Panc1 (cell line): ENCODE data around the gene C1orf115.

ENCODE experiments used
- POLR2AphosphoS5 ChIP-seq: IDR thresholded peaks from 2 replicates; pipeline ENCODE4 v1.6.1; 2012; ENCODE audit warnings: mild to moderate bottlenecking, low read depth, low read length, moderate library complexity
- SIN3A ChIP-seq: IDR thresholded peaks from 2 replicates; pipeline ENCODE4 v1.6.1; 2012; ENCODE audit warnings: low read depth, mild to moderate bottlenecking, low read length, moderate library complexity, borderline replicate concordance; ENCODE audit not compliant: insufficient read depth
- TF ChIP-seq, protein P1 (sequence below): fragments of 450-650 bp; IDR thresholded peaks from 2 replicates; pipeline ENCODE4 v1.5.1; 2017; ENCODE audit warnings: mild to moderate bottlenecking
- TF ChIP-seq, protein P2 (sequence below), 2 experiments: IDR thresholded peaks; 2 replicates each; pipeline ENCODE4 v1.6.1; 2011 to 2012; ENCODE audit warnings: low read depth in 2 of 2, control low read depth in 1 of 2, low read length in 1 of 2, mild to moderate bottlenecking in 1 of 2, moderate library complexity in 1 of 2; ENCODE audit not compliant: insufficient read depth in 1 of 2

DNA sequence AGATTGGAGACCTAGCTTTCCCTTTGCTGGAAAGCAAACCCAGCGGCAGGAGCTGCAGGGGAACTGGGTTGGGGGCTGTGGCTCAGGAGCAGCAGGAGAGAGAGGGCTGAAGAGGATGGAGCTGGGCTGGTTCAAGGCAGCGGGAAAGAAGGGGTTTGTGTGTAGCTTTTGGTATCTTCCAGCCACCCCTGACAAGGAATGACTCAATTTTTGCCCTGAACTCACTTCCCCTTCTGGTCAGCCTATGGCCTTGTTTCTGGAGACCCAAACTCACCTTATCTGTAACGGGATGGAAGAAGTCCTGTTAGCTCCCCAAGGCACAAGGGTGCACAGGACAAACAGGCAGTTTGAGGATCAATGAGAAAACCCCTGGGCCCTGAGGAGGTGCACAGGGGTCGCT, 13.1 kb downstream of the C1orf115 start:
- no peak for TF ChIP-seq POLR2AphosphoS5
- TF ChIP-seq, protein P1, sequence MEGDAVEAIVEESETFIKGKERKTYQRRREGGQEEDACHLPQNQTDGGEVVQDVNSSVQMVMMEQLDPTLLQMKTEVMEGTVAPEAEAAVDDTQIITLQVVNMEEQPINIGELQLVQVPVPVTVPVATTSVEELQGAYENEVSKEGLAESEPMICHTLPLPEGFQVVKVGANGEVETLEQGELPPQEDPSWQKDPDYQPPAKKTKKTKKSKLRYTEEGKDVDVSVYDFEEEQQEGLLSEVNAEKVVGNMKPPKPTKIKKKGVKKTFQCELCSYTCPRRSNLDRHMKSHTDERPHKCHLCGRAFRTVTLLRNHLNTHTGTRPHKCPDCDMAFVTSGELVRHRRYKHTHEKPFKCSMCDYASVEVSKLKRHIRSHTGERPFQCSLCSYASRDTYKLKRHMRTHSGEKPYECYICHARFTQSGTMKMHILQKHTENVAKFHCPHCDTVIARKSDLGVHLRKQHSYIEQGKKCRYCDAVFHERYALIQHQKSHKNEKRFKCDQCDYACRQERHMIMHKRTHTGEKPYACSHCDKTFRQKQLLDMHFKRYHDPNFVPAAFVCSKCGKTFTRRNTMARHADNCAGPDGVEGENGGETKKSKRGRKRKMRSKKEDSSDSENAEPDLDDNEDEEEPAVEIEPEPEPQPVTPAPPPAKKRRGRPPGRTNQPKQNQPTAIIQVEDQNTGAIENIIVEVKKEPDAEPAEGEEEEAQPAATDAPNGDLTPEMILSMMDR, result no peak
- TF ChIP-seq, protein P2, sequence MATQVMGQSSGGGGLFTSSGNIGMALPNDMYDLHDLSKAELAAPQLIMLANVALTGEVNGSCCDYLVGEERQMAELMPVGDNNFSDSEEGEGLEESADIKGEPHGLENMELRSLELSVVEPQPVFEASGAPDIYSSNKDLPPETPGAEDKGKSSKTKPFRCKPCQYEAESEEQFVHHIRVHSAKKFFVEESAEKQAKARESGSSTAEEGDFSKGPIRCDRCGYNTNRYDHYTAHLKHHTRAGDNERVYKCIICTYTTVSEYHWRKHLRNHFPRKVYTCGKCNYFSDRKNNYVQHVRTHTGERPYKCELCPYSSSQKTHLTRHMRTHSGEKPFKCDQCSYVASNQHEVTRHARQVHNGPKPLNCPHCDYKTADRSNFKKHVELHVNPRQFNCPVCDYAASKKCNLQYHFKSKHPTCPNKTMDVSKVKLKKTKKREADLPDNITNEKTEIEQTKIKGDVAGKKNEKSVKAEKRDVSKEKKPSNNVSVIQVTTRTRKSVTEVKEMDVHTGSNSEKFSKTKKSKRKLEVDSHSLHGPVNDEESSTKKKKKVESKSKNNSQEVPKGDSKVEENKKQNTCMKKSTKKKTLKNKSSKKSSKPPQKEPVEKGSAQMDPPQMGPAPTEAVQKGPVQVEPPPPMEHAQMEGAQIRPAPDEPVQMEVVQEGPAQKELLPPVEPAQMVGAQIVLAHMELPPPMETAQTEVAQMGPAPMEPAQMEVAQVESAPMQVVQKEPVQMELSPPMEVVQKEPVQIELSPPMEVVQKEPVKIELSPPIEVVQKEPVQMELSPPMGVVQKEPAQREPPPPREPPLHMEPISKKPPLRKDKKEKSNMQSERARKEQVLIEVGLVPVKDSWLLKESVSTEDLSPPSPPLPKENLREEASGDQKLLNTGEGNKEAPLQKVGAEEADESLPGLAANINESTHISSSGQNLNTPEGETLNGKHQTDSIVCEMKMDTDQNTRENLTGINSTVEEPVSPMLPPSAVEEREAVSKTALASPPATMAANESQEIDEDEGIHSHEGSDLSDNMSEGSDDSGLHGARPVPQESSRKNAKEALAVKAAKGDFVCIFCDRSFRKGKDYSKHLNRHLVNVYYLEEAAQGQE (IDR thresholded peaks at IDR 0.05; ENCODE audit: insufficient read depth in 1 of 2, low read depth in 2 of 2, low read length in 1 of 2), result no peak
- TF ChIP-seq SIN3A, result no peak
